Fibroblast of the aortic adventitia (primary cell): Measurements from ENCODE around the gene EPB41L4B. TPM values are rescaled to one million over a fixed set of nuclear protein-coding genes. Genes with fewer than 3 reads are reported as not detected.

Experiments used
- DNase-seq: peaks from one replicate; pipeline ENCODE4 v3.0.0-alpha.2; 2010; ENCODE audit warnings: low read depth
- H3K4me3 ChIP-seq: 2 replicates; pipeline ENCODE4 v1.5.1; 2011; ENCODE audit warnings: low read depth, mild to moderate bottlenecking, control low read depth, low read length, moderate library complexity
- CTCF ChIP-seq: IDR thresholded peaks from 2 replicates; pipeline ENCODE4 v1.5.1; 2011; ENCODE audit warnings: mild to moderate bottlenecking, low read length, control low read depth, inconsistent platforms; ENCODE audit not compliant: insufficient read depth
- total RNA-seq: library from RNA; depleted of rRNA; stranded (reverse); fragments of >200 nt; gene quantifications from 2 replicates; pipeline ENCODE4 v1.2.3, GENCODE V29; 2012; ENCODE audit warnings: low replicate concordance

The EPB41L4B gene
- total RNA-seq, 1 donor: 1.8 TPM

- no peak for TF ChIP-seq CTCF
- DNase-seq: no peak
- H3K4me3 ChIP-seq: no peak overlapping the region
These were observed 3.4 kb downstream of the EPB41L4B start for GRCh38 chr9:109317311-109317978.

GRCh38 chr9:109316207-109316640 lies 4.6 kb downstream of the EPB41L4B start:
- peak; percentile 80 for DNase-seq
- H3K4me3 ChIP-seq: no peak overlapping the region

GRCh38 chr9:109315480-109316206 lies 5.2 kb downstream of the EPB41L4B start:
- no peak overlapping the region for H3K4me3 ChIP-seq
- TF ChIP-seq CTCF: no peak
- DNase-seq: no peak

More at GRCh38 chr9:109316207-109316640, 4.6 kb downstream of the EPB41L4B start:
- TF ChIP-seq CTCF: no peak

GRCh38 chr9:109314011-109314531 lies 6.8 kb downstream of the EPB41L4B start:
- H3K4me3 ChIP-seq: no peak overlapping the region
- no peak for DNase-seq
- TF ChIP-seq CTCF: no peak

- H3K4me3 ChIP-seq: no peak overlapping the region
- no peak for TF ChIP-seq CTCF
- DNase-seq: no peak
These were observed 7.5 kb downstream of the EPB41L4B start for GRCh38 chr9:109313351-109313750.

- no peak for TF ChIP-seq CTCF
- H3K4me3 ChIP-seq: no peak overlapping the region
- no peak for DNase-seq
These were observed 8.1 kb downstream of the EPB41L4B start for GRCh38 chr9:109312783-109313182.
